Middle frontal gyrus (tissue), 1 donor: ENCODE results near the gene MS4A4A.
"Not testable (repeated sequence)": the region's sequence is repeated elsewhere in the genome, so short reads cannot be mapped to it uniquely, and the experiment has no call there.

ENCODE experiments used
- DNase-seq: peaks from one replicate; pipeline ENCODE4 v3.0.0-alpha.2; 2015; ENCODE audit warnings: low spot score; ENCODE audit errors: extremely low spot score

Gene MS4A4A

DNA sequence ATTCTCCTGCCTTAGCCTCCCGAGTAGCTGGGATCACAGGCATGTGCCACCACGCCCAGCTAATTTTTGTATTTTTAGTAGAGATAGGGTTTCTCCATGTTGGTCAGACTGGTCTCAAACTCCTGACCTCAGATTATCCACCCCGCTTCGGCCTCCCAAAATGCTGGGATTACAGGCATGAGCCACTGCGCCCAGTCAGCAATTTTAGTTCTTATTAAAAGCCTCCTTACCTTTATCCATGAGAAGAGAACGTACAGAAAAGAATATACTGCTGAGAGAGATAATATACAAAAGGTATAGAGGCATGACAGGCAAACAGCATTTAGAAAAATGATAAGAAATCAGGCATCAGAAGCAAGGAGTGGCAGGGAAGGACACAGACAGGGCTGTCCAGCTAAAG is 21.4 kb downstream of the MS4A4A start:
- not testable (repeated sequence) for DNase-seq

DNA sequence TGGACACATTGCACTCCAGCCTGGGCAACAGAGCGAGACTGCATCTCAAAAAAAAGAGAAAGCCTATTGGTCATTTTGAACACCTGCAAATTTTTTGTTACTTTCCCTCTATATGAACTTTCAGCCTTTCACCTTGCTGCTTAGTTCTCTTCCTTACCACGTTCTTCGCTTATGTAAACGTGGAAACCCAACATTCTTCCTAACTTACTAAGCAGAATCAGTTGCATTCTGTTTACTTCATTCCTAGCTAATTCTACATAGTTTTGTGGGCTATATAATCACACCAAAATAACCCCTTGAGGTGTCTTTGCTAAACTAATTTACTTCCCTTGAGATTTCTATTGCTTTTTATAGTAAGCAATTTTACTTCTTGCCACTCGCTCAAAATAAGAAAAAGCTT is 23.2 kb downstream of the MS4A4A start:
- no peak for DNase-seq

DNA sequence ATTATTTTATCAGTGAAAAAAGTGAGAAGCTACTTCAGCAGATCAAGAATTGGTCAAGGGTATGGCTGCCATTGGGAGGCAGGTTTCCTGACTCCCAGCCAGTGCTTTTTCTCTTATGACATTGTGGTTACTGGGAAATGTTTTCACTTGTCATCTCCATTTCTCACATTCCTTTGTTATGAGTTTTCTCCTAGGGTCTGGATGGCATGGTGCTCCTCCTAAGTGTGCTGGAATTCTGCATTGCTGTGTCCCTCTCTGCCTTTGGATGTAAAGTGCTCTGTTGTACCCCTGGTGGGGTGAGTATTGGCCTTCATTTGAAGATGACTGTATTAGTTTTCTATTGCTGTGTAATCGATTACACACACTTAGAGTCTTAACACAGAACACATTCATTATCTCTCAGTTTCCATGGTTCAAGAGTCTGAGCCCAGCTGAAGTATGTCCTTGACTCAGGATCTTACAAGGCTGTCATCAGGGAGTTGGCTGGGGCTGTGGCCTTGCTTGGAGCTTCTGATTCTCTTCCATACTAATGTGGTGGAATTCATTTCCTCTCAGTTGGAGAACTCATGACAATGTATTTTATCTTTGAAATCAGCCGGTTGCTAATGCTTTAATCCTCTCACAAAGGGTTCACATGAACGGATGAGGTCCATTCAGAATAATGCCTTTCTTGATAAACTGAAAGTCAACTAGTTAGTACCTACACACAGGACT is 25.6 kb downstream of the MS4A4A start:
- no peak for DNase-seq

- DNase-seq, result no peak
Observed at GRCh38 chr11:60307507-60308195, 27.2 kb downstream of the MS4A4A start.

DNA sequence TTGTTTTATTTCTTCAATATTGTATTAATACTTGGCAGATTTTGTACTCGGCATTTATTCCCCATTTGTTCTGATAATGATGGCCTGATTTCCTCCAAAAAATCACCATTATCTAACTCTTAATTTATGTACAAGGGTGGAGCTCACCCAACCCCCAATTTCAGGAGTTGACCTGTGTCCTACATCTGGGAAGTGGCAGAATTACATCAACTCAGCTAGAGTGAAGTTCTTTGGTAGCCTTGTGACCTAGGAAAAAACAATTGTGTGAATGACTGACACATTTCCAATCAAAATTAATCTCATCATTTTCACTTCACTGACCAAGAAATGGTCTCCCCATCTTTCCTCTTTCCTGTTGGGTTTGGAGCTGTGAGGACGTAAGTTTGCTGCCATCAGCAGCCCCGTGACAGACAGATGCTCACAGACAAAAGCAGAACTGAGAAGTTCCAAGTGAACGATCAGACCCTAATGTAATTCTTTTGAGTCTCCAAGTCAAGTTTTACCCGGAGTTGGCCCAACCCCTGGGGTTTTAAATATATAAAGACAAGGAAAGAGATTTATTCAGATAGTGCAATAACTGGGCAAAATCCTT is 30.0 kb downstream of the MS4A4A start:
- DNase-seq, result no peak

GRCh38 chr11:60314635-60315321 is 34.3 kb downstream of the MS4A4A start:
- no peak for DNase-seq

GRCh38 chr11:60315871-60316270 is 35.4 kb downstream of the MS4A4A start:
- no peak for DNase-seq

DNA sequence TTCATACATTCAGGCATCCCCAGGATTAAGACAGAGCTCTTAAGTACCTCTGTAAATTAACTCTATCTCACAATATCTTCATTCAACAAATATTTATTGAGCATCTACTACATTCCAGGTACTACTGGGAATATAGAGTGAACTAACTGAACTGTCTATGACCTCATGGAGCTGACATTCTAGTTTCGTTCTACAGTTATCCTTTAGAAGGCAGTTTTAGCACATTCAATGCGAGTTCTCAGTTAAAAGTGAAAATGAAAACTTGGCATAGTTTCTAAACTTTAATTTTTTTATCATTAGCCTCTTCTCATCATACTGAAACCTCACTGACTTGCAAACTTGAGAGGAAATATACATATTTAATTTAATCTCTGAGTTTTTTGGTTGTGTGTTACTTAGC is 35.9 kb downstream of the MS4A4A start:
- no peak for DNase-seq

GRCh38 chr11:60318726-60319125 is 38.3 kb downstream of the MS4A4A start:
- DNase-seq, result no peak

GRCh38 chr11:60321051-60321450 is 40.6 kb downstream of the MS4A4A start:
- no peak for DNase-seq

DNA sequence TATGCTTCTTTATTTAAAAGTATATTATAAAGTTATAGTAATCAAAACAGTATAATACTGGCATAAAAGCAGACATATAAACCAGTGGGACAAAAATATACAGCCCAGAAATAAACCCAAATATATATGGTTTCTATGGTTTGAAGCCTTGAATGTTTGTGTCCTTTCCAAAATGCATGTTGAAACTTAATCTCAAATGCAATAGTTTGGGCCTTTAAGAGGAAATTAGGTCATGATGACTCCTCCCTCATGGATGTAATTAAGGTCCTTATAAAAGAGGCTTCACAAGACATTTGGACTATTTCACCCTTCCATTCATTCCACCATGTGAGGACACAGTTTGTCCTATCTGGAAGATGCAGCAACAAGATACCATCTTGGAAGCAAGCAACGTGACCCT is 46.5 kb downstream of the MS4A4A start, which contains the start of gene MS4A6E:
MS4A6E (plus strand) TSS at position 301 of the 400 bp plus-strand sequence. CDS start 7,641 bp downstream, outside the sequence.
- DNase-seq, result no peak

- no peak for DNase-seq
Observed at GRCh38 chr11:60328460-60328859, 48.0 kb downstream of the MS4A4A start.

GRCh38 chr11:60332846-60333245 is 52.4 kb downstream of the MS4A4A start:
- no peak for DNase-seq

- DNase-seq, result no peak
Observed at GRCh38 chr11:60334005-60334620, 53.6 kb downstream of the MS4A4A start.

GRCh38 chr11:60336767-60337391 is 56.4 kb downstream of the MS4A4A start:
- DNase-seq, result no peak

- no peak for DNase-seq
Observed at GRCh38 chr11:60338053-60338452, 57.6 kb downstream of the MS4A4A start.

DNA sequence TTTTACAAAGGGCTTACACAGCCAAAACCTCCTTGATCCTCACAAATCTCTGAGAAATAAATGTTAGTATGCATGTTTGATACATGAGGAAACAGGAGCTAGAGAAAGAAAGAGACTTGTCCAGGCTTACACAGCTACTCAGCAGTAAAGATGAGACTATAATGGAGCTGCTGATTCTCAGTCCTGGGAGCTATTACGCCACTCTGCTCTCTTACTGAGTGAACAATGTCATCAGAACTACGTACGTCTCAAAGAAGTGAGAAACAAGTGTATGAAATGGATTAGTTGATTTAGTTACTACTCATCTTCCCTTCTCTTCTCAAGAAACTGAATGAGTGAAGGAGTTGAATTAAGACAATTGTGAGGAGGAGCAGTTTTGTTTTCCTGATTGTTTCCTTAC is 58.9 kb downstream of the MS4A4A start:
- DNase-seq, result no peak

GRCh38 chr11:60343094-60343704 is 62.7 kb downstream of the MS4A4A start:
- DNase-seq, result no peak

GRCh38 chr11:60344146-60344545 is 63.7 kb downstream of the MS4A4A start:
- no peak for DNase-seq

DNA sequence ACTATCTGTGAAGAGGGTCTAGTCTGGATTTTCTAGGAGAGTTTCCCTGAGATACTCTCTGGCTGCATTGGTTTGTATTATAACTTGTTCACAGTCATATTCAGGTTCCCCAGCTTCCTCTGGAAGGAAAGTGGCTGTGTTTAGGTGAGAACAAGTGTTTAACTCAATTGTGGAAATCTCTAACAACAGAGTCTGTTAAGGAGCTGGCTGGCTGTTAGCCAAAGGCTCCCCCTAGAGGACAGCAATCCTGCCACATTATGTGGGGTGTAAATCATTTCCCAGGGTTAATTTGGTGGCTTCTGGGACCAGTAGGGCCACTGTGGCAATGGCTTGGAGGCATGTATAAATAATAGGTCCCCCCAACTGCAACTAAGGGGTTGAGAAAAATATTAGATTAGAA is 65.0 kb downstream of the MS4A4A start:
- no peak for DNase-seq
